T-cell (primary cell): ENCODE data around the gene POC1A. TPM values are rescaled to one million over a fixed set of nuclear protein-coding genes. Genes with fewer than 3 reads are reported as not detected.

Source experiments
- ATAC-seq, 4 experiments: fragments of 200-7000 bp in 3 of 4; fragments of 150-1000 bp in 1 of 4; cut with Tn5 transposase; replicated peaks in 1 of 4; 1 replicate in 3 of 4; 2 replicates in 1 of 4; pipeline ENCODE4 v1.10.0; 2021; ENCODE audit warnings: moderate library complexity in 3 of 4, mild to moderate bottlenecking in 2 of 4, moderate number of reproducible peaks in 1 of 4
- CTCF ChIA-PET, 2 donors: fragments of 300-600 bp; sonication (Branson Sonifier 250); formaldehyde crosslinking; loops; one replicate each; lab custom pipeline; 2022; ENCODE audit warnings: antibody characterized with exemption in 2 of 2; lab: Charles Lee
- POLR2A ChIA-PET, 2 donors: fragments of 300-600 bp; sonication (Branson Sonifier 250); formaldehyde crosslinking; loops; one replicate each; lab custom pipeline; 2022; ENCODE audit warnings: antibody characterized with exemption in 2 of 2; lab: Charles Lee
- DNase-seq, 35 experiments: peaks; one replicate each; pipeline versions ENCODE4 v3.0.0 to v3.0.0-alpha.2; 2013 to 2023
- H3K27ac ChIP-seq: one replicate; pipeline ENCODE4 v1.5.1; 2013; ENCODE audit warnings: low read length
- H3K27me3 ChIP-seq, 2 experiments: replicated peaks in 1 of 2; 1 replicate in 1 of 2; 2 replicates in 1 of 2; pipeline versions ENCODE4 v1.6.1 to v1.7.0; 2013; ENCODE audit warnings: low read length in 1 of 2, mixed read lengths in 1 of 2; ENCODE audit not compliant: control insufficient read depth in 2 of 2, insufficient read depth in 2 of 2; ENCODE audit errors: extremely low read depth in 1 of 2
- H3K36me3 ChIP-seq, 2 donors: 1 replicate in 1 of 2; 2 replicates in 1 of 2; pipeline versions ENCODE4 v1.6.1 to v1.7.0; 2013; ENCODE audit warnings: low read length in 1 of 2; ENCODE audit not compliant: control insufficient read depth in 2 of 2, insufficient read depth in 1 of 2; ENCODE audit errors: extremely low read depth in 1 of 2
- H3K4me1 ChIP-seq, 2 experiments: 1 replicate in 1 of 2; 2 replicates in 1 of 2; pipeline versions ENCODE4 v1.6.1 to v1.7.0; 2013; ENCODE audit warnings: low read length in 2 of 2, mixed read lengths in 1 of 2; ENCODE audit not compliant: insufficient read depth in 2 of 2, control insufficient read depth in 1 of 2; ENCODE audit errors: extremely low read depth in 1 of 2
- H3K4me3 ChIP-seq, 2 donors: 1 replicate in 1 of 2; 2 replicates in 1 of 2; pipeline versions ENCODE4 v1.5.1 to v1.7.0; 2013; ENCODE audit warnings: mild to moderate bottlenecking in 2 of 2, low read length in 1 of 2, moderate library complexity in 1 of 2; ENCODE audit not compliant: control insufficient read depth in 1 of 2; ENCODE audit errors: extremely low read depth in 1 of 2
- H3K9me3 ChIP-seq: 2 replicates; pipeline ENCODE4 v1.7.0; 2013
- H3K27ac Mint-ChIP-seq, 2 donors: one replicate each; pipeline ENCODE4 v1.8.0; 2020 to 2021; ENCODE audit warnings: mild to moderate bottlenecking in 2 of 2, mixed read lengths in 2 of 2
- H3K27me3 Mint-ChIP-seq, 2 donors: one replicate each; pipeline ENCODE4 v1.8.0; 2021 to 2022; ENCODE audit warnings: mixed read lengths in 2 of 2
- H3K36me3 Mint-ChIP-seq: one replicate; pipeline ENCODE4 v1.8.0; 2021; ENCODE audit warnings: mixed read lengths
- H3K4me1 Mint-ChIP-seq, 3 donors: one replicate each; pipeline ENCODE4 v1.8.0; 2020 to 2022; ENCODE audit warnings: mixed read lengths in 3 of 3, mild to moderate bottlenecking in 1 of 3
- H3K4me3 Mint-ChIP-seq, 3 donors: one replicate each; pipeline ENCODE4 v1.8.0; 2020 to 2022; ENCODE audit warnings: mild to moderate bottlenecking in 3 of 3, mixed read lengths in 3 of 3, moderate library complexity in 3 of 3
- H3K9me3 Mint-ChIP-seq, 3 donors: one replicate each; pipeline ENCODE4 v1.8.0; 2020 to 2022; ENCODE audit warnings: mixed read lengths in 3 of 3
- WGBS: methylation state at CpG from one replicate; pipeline ENCODE4 v1.1.5; 2013; ENCODE audit warnings: missing lambda C conversion rate; ENCODE audit not compliant: insufficient coverage; 5-methylcytosine and 5-hydroxymethylcytosine counted together
- total RNA-seq, 35 experiments: library from RNA in 6 of 35; stranded (reverse) in 6 of 35; fragments of 120-200 nt in 1 of 35; gene quantifications; one replicate each; pipeline versions ENCODE4 v1.2.1 to v1.2.4 and lab custom pipeline; 2013 to 2026

POC1A gene
- total RNA-seq, 5 donors from 2014 or later (not counting 1 experiment from before 2014, with no cell fraction given), result 0.91 to 1.9 (median 1.7) TPM

DNA sequence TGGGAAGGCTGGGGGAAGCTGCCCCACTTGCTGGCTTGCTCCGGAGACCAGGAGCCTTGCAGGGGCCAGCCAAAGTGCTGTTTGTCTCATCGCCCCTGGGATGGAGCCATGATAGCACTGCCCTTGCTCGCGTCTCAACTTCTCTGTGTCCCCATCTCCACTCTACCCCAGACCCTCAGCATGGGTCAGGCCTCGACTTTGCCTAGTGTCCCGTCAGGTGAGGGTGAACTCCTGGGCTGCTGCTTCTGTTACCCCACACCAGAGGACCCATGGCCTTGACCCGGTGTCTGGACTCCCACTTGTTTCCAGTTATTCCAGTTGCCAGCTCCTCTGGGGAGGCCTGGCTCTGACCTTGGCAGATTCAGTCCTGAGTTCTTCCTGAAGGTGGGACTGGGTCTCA lies 61.3 kb downstream of the POC1A start:
- Histone ChIP-seq H3K27ac (no peak overlapping the region), H3K36me3 (no peaks in the 10 kb centered on the region), H3K4me3 (no peak overlapping the region), H3K27me3 (no peaks in the 10 kb centered on the region), H3K4me1 (peaks cover 0 to 4% of the 10 kb centered on the region in 2 experiments), H3K9me3 (no peaks in the 10 kb centered on the region)
- ChIA-PET CTCF (no interaction called here), POLR2A (no interaction called here)
- WGBS, result 94% methylated on average over 7 of the region's 7 CpGs
- Mint-ChIP-seq H3K27ac (no peak overlapping the region), H3K4me3 (no peak overlapping the region), H3K36me3 (no peaks in the 10 kb centered on the region), H3K4me1 (peaks cover 0 to under 1% (median under 1%) of the 10 kb centered on the region in 3 donors), H3K9me3 (no peaks in the 10 kb centered on the region), H3K27me3 (no peaks in the 10 kb centered on the region)
- no peak for DNase-seq
- no peak for ATAC-seq

GRCh38 chr3:52092271-52092660 lies 62.0 kb downstream of the POC1A start:
- DNase-seq (no peak), ATAC-seq (no peak)
- CTCF ChIA-PET, result no interaction called here
- Histone ChIP-seq H3K36me3 (no peaks in the 10 kb centered on the region), H3K27ac (no peak overlapping the region), H3K4me1 (peaks cover 0 to 5% of the 10 kb centered on the region in 2 experiments), H3K4me3 (no peak overlapping the region), H3K9me3 (no peaks in the 10 kb centered on the region), H3K27me3 (no peaks in the 10 kb centered on the region)
- H3K9me3 Mint-ChIP-seq, result no peaks in the 10 kb centered on the region
- WGBS, result no CpG with 5 or more reads among the region's 1 CpG
- no peaks in the 10 kb centered on the region for H3K36me3 Mint-ChIP-seq
- no peaks in the 10 kb centered on the region for H3K27me3 Mint-ChIP-seq
- H3K27ac Mint-ChIP-seq, result no peak overlapping the region
- H3K4me1 Mint-ChIP-seq, result peaks cover 4 to 7% (median 7%) of the 10 kb centered on the region in 3 donors
- POLR2A ChIA-PET, result interaction anchor here in 1 of 2 donors (0.6 kb wide), 1 partner anchor 11 kb away, joined by 4 read pairs; no protein-coding TSS in a partner anchor
- H3K4me3 Mint-ChIP-seq, result no peak overlapping the region

DNA sequence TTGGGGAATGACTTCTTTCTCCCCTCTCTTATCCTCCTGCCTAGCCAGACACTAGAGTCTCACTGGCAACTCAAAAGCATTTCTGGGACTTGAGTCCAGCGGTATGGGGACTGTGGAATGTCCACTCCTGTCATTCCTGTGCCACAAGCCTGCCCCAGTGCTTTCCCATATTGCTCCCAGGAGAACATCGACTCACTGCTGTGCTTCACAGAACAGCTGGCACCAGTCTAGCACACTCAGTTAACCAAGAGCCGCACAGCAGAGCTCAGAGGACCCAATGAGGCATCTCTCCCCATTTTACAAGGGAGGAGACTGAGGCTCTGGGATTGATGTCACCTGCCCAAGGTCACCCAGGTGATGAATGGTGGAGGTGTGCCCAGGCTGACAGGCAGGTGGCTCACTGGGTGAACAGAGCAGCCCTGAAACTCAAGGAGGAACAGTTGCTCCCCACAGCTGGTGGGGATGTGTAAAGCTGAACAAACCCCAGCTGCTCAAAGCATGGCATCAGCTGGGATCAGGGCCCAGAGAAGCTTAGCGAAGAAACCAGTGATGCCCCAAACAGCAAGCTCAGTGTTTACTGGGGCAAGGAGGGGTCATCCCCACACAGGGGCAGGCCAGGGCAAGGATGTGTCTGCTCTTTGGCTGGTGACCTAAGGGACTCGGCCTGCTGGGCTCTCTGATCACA lies 62.5 kb downstream of the POC1A start:
- Mint-ChIP-seq H3K27ac (no peak overlapping the region), H3K27me3 (no peaks in the 10 kb centered on the region), H3K4me1 (peaks cover 9 to 12% (median 12%) of the 10 kb centered on the region in 3 donors), H3K36me3 (no peaks in the 10 kb centered on the region), H3K9me3 (no peaks in the 10 kb centered on the region), H3K4me3 (no peak overlapping the region)
- no peak for DNase-seq
- Histone ChIP-seq H3K27me3 (no peaks in the 10 kb centered on the region), H3K4me1 (peaks cover 0 to 11% of the 10 kb centered on the region in 2 experiments), H3K36me3 (no peaks in the 10 kb centered on the region), H3K9me3 (no peaks in the 10 kb centered on the region), H3K4me3 (no peak overlapping the region), H3K27ac (no peak overlapping the region)
- ATAC-seq, result no peak
- CTCF ChIA-PET, result no interaction called here
- POLR2A ChIA-PET, result interaction anchor here in 1 of 2 donors (0.6 kb wide), 1 partner anchor 12 kb away, joined by 4 read pairs; no protein-coding TSS in a partner anchor
- 100% methylated on average over 3 of the region's 5 CpGs for WGBS

- Histone ChIP-seq H3K27me3 (no peaks in the 10 kb centered on the region), H3K4me3 (no peak overlapping the region), H3K9me3 (no peaks in the 10 kb centered on the region), H3K27ac (no peak overlapping the region), H3K36me3 (no peaks in the 10 kb centered on the region), H3K4me1 (peaks cover 2 to 18% of the 10 kb centered on the region in 2 experiments)
- Mint-ChIP-seq H3K27me3 (no peaks in the 10 kb centered on the region), H3K9me3 (no peaks in the 10 kb centered on the region), H3K27ac (no peak overlapping the region), H3K4me3 (no peak overlapping the region), H3K36me3 (no peaks in the 10 kb centered on the region), H3K4me1 (peaks cover 15 to 20% (median 19%) of the 10 kb centered on the region in 3 donors)
- POLR2A ChIA-PET, result no interaction called here
- ATAC-seq, result no peak
- CTCF ChIA-PET, result no interaction called here
- DNase-seq, result no peak
- WGBS, result 96% methylated on average over 6 of the region's 8 CpGs
Measured at GRCh38 chr3:52090933-52091468, 63.2 kb downstream of the POC1A start.

DNA sequence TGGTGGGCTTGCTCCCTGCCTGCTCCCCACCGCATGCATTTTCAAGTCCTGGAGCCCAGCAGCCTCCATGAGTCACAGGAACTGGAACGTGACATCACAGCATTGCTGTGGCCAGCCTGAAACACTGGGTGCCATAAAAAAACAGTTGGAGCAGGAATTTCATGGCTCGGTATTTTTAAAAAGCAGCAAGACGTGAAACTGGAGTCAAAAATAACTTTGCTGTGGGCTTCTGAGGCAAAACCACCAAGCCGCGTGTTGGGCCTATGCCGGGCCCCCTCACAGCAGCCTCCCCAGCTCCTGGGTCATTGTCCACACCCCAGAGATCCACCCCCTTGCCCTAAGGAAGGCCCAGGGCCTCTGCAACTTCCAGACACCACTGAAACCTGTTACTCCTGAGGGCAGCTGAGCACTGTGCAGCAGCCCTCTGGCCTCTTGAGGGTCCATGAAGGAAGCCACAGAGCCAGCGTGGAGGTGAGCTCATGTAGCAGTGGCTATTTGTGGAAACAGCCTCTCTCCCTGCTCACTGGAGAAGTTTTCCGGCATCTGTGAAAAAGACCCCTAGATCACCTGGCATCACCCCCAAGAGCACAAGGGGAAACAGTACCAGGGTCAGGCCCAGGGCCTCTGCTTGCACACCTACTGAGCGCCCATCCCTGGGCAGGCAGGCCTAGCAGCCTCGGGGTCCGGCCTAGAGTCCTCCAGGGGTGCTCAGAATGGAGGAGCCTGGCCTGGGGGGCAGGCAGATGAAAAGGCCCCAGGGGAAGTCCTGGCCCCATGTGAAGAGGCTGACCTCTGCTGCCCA lies 63.9 kb downstream of the POC1A start:
- DNase-seq, result no peak
- H3K36me3 ChIP-seq, result no peaks in the 10 kb centered on the region
- no peak overlapping the region for H3K27ac Mint-ChIP-seq
- H3K27ac ChIP-seq, result no peak overlapping the region
- peaks cover 2 to 23% of the 10 kb centered on the region in 2 experiments for H3K4me1 ChIP-seq
- H3K4me1 Mint-ChIP-seq, result peaks cover 21 to 23% (median 21%) of the 10 kb centered on the region in 3 donors
- H3K4me3 Mint-ChIP-seq, result no peak overlapping the region
- no peak for ATAC-seq
- H3K4me3 ChIP-seq, result no peak overlapping the region
- no peaks in the 10 kb centered on the region for H3K9me3 Mint-ChIP-seq
- 93% methylated on average over 11 of the region's 12 CpGs for WGBS
- ChIA-PET POLR2A (no interaction called here), CTCF (no interaction called here)
- no peaks in the 10 kb centered on the region for H3K27me3 ChIP-seq
- H3K36me3 Mint-ChIP-seq, result no peaks in the 10 kb centered on the region
- no peaks in the 10 kb centered on the region for H3K9me3 ChIP-seq
- no peaks in the 10 kb centered on the region for H3K27me3 Mint-ChIP-seq

DNA sequence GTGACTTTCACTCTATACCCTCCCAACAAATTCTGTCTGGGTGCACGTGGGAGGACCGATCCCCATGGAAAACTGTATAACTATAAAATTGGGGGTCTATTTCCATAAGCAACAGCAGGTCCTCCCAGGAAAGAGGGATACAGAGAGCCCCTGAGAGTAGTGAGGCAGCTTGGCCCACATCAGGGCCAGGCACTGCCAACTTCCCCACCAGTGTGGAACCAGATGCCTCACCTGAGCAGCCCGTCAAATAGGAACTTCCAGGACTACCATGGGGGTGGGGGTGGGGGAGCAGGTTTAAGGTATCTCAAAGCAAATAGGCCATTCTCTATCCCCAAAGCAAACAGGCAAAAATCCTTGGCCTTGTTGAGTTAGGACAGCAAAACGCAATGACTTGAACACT lies 64.5 kb downstream of the POC1A start:
- Mint-ChIP-seq H3K9me3 (no peaks in the 10 kb centered on the region), H3K27me3 (no peaks in the 10 kb centered on the region), H3K27ac (no peak overlapping the region), H3K4me3 (no peak overlapping the region), H3K4me1 (peaks cover 21 to 25% (median 21%) of the 10 kb centered on the region in 3 donors), H3K36me3 (no peaks in the 10 kb centered on the region)
- CTCF ChIA-PET, result no interaction called here
- Histone ChIP-seq H3K9me3 (no peaks in the 10 kb centered on the region), H3K27ac (no peak overlapping the region), H3K27me3 (no peaks in the 10 kb centered on the region), H3K36me3 (no peaks in the 10 kb centered on the region), H3K4me1 (peaks cover 2 to 26% of the 10 kb centered on the region in 2 experiments), H3K4me3 (no peak overlapping the region)
- ATAC-seq, result no peak
- 100% methylated on average over 1 of the region's 4 CpGs for WGBS
- POLR2A ChIA-PET, result no interaction called here
- no peak for DNase-seq
